Loucy (cell line): Measurements from ENCODE around the gene TIAM2.

ENCODE experiments used
- H2AFZ ChIP-seq: fragments of 200-600 bp; sonication (generic); 2 replicates; pipeline ENCODE4 v1.6.0; 2016; ENCODE audit warnings: antibody characterized with exemption, mild to moderate bottlenecking, low read length, moderate library complexity
- H3F3A ChIP-seq: fragments of 200-600 bp; 2 replicates; pipeline ENCODE4 v1.6.0; 2016; ENCODE audit warnings: antibody characterized with exemption, low read depth, mild to moderate bottlenecking
- H3K27me3 ChIP-seq: fragments of 200-600 bp; sonication (generic); 2 replicates; pipeline ENCODE4 v1.6.1; 2014; ENCODE audit warnings: low read length, mild to moderate bottlenecking; ENCODE audit not compliant: insufficient read depth, poor library complexity, severe bottlenecking
- H3K36me3 ChIP-seq: fragments of 200-600 bp; sonication (generic); 2 replicates; pipeline ENCODE4 v1.6.1; 2016; ENCODE audit warnings: low read length; ENCODE audit not compliant: insufficient read depth
- H3K4me1 ChIP-seq: fragments of 200-600 bp; sonication (generic); 2 replicates; pipeline ENCODE4 v1.5.1; 2014; ENCODE audit warnings: low read length, mild to moderate bottlenecking; ENCODE audit not compliant: insufficient read depth, poor library complexity, severe bottlenecking
- H3K4me2 ChIP-seq: fragments of 200-600 bp; sonication (generic); 2 replicates; pipeline ENCODE4 v1.6.0; 2014; ENCODE audit warnings: antibody characterized with exemption, low read length, low read depth, mild to moderate bottlenecking; ENCODE audit not compliant: poor library complexity, severe bottlenecking
- H3K4me3 ChIP-seq: fragments of 200-600 bp; sonication (generic); 2 replicates; pipeline ENCODE4 v1.5.1; 2014; ENCODE audit warnings: low read length, mild to moderate bottlenecking, mixed read lengths; ENCODE audit not compliant: poor library complexity, severe bottlenecking
- H3K79me2 ChIP-seq: fragments of 200-600 bp; sonication (generic); 2 replicates; pipeline ENCODE4 v1.6.1; 2014; ENCODE audit warnings: low read length; ENCODE audit not compliant: insufficient read depth
- H3K9ac ChIP-seq: fragments of 200-600 bp; sonication (generic); 2 replicates; pipeline ENCODE4 v1.6.0; 2014; ENCODE audit warnings: mild to moderate bottlenecking, low read depth, low read length, moderate library complexity; ENCODE audit not compliant: poor library complexity, severe bottlenecking
- H3K9me2 ChIP-seq: fragments of 200-600 bp; sonication (generic); replicated peaks from 2 replicates; pipeline ENCODE4 v1.6.1; 2016; ENCODE audit warnings: low read depth, low read length, mixed read lengths
- H3K9me3 ChIP-seq: fragments of 200-600 bp; sonication (generic); 2 replicates; pipeline ENCODE4 v1.6.1; 2014; ENCODE audit warnings: mild to moderate bottlenecking, antibody characterized with exemption, low read length, low read depth; ENCODE audit not compliant: insufficient read depth
- H4K20me1 ChIP-seq: fragments of 200-600 bp; sonication (generic); 2 replicates; pipeline ENCODE4 v1.6.0; 2014; ENCODE audit warnings: antibody characterized with exemption, low read length, mild to moderate bottlenecking; ENCODE audit not compliant: insufficient read depth, poor library complexity, severe bottlenecking
- EZH2phosphoT487 ChIP-seq: fragments of 200-600 bp; IDR thresholded peaks from 2 replicates; pipeline ENCODE4 v1.6.1; 2018; ENCODE audit warnings: antibody characterized with exemption, mild to moderate bottlenecking, moderate library complexity, borderline replicate concordance
- TF ChIP-seq, protein P1 (sequence below): fragments of 200-600 bp; sonication (generic); conservative IDR thresholded peaks from 2 replicates; pipeline ENCODE4 v1.5.1; 2014; ENCODE audit warnings: mild to moderate bottlenecking, antibody characterized with exemption, low read length

Gene TIAM2

GRCh38 chr6:155054491-155055250 lies 59.6 kb downstream of the TIAM2 start:
- no peaks in the 10 kb centered on the region for H3K9me2 ChIP-seq
- H3K9ac ChIP-seq, result no peak overlapping the region
- H3K27me3 ChIP-seq, result no peaks in the 10 kb centered on the region
- TF ChIP-seq, protein P1, sequence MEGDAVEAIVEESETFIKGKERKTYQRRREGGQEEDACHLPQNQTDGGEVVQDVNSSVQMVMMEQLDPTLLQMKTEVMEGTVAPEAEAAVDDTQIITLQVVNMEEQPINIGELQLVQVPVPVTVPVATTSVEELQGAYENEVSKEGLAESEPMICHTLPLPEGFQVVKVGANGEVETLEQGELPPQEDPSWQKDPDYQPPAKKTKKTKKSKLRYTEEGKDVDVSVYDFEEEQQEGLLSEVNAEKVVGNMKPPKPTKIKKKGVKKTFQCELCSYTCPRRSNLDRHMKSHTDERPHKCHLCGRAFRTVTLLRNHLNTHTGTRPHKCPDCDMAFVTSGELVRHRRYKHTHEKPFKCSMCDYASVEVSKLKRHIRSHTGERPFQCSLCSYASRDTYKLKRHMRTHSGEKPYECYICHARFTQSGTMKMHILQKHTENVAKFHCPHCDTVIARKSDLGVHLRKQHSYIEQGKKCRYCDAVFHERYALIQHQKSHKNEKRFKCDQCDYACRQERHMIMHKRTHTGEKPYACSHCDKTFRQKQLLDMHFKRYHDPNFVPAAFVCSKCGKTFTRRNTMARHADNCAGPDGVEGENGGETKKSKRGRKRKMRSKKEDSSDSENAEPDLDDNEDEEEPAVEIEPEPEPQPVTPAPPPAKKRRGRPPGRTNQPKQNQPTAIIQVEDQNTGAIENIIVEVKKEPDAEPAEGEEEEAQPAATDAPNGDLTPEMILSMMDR, result no peak
- TF ChIP-seq EZH2phosphoT487, result no peak
- H3K4me2 ChIP-seq, result no peak overlapping the region
- no peaks in the 10 kb centered on the region for H3K9me3 ChIP-seq
- no peaks in the 10 kb centered on the region for H3K36me3 ChIP-seq
- no peak overlapping the region for H3K4me3 ChIP-seq
- no peaks in the 10 kb centered on the region for H3F3A ChIP-seq
- no peaks in the 10 kb centered on the region for H4K20me1 ChIP-seq
- H2AFZ ChIP-seq, result no peak overlapping the region
- peaks cover 11% of the 10 kb centered on the region for H3K4me1 ChIP-seq
- no peaks in the 10 kb centered on the region for H3K79me2 ChIP-seq

DNA sequence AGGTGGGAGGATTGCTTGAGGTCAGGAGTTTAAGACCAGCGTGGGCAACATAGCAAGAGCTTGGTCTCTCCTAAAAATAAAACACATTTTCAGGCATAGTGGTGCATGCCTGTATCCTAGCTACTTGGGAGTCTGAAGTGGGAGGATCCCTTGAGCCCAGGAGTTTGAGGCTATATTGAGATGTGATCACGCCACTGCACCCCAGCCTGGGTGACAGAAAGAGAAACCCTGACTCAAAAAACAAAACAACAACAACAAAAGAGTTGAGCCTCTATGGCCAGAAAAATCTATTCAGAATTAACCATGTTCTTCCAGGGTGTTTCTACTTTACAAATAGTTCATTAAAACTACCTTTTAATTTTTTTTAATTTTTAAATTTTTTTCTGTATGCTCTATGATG lies 60.6 kb downstream of the TIAM2 start:
- TF ChIP-seq EZH2phosphoT487, result no peak
- TF ChIP-seq, protein P1, result no peak
- Histone ChIP-seq H3K27me3 (no peaks in the 10 kb centered on the region), H3K36me3 (no peaks in the 10 kb centered on the region)

DNA sequence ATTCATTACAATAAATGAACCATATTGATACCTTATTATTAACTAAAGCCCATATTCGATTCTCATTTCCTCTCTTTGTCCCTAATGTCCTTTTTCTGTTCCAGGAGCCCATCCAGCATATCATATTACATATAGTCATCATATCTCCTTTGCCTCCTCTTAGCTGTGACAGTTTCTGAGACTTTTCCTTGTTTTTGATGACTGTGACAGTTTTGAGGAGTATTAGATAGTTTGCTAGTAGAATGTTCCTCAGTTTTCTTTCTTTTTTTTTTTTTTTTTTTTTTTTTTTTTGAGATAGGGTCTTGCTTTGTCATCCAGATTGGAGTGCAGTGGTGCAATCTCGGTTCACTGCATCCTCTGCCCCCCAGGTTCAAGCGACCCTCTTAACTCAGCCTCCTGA lies 61.6 kb downstream of the TIAM2 start:
- Histone ChIP-seq H3K36me3 (no peaks in the 10 kb centered on the region), H3K9me3 (no peaks in the 10 kb centered on the region), H3K4me1 (peaks cover 3% of the 10 kb centered on the region), H3K79me2 (no peaks in the 10 kb centered on the region), H3K27me3 (no peaks in the 10 kb centered on the region), H3K9me2 (no peaks in the 10 kb centered on the region), H3F3A (no peaks in the 10 kb centered on the region), H4K20me1 (no peaks in the 10 kb centered on the region), H3K4me3 (no peak overlapping the region), H3K9ac (no peak overlapping the region), H3K4me2 (no peak overlapping the region), H2AFZ (no peak overlapping the region)
- TF ChIP-seq, protein P1, result no peak
- no peak for TF ChIP-seq EZH2phosphoT487

More for the DNA sequence above, 60.6 kb downstream of the TIAM2 start:
- Histone ChIP-seq H3K9me3 (no peaks in the 10 kb centered on the region), H3K79me2 (no peaks in the 10 kb centered on the region), H3K9me2 (no peaks in the 10 kb centered on the region), H3K9ac (no peak overlapping the region), H2AFZ (no peak overlapping the region), H3F3A (no peaks in the 10 kb centered on the region), H3K4me2 (no peak overlapping the region), H3K4me3 (no peak overlapping the region), H3K4me1 (peaks cover 3% of the 10 kb centered on the region), H4K20me1 (no peaks in the 10 kb centered on the region)
